ENCODE results near the gene RNF141.

RNF141 gene

GRCh38 chr11:10480026-10480425, 61.0 kb downstream of the RNF141 start:
- DNase-seq, result no peak

DNA sequence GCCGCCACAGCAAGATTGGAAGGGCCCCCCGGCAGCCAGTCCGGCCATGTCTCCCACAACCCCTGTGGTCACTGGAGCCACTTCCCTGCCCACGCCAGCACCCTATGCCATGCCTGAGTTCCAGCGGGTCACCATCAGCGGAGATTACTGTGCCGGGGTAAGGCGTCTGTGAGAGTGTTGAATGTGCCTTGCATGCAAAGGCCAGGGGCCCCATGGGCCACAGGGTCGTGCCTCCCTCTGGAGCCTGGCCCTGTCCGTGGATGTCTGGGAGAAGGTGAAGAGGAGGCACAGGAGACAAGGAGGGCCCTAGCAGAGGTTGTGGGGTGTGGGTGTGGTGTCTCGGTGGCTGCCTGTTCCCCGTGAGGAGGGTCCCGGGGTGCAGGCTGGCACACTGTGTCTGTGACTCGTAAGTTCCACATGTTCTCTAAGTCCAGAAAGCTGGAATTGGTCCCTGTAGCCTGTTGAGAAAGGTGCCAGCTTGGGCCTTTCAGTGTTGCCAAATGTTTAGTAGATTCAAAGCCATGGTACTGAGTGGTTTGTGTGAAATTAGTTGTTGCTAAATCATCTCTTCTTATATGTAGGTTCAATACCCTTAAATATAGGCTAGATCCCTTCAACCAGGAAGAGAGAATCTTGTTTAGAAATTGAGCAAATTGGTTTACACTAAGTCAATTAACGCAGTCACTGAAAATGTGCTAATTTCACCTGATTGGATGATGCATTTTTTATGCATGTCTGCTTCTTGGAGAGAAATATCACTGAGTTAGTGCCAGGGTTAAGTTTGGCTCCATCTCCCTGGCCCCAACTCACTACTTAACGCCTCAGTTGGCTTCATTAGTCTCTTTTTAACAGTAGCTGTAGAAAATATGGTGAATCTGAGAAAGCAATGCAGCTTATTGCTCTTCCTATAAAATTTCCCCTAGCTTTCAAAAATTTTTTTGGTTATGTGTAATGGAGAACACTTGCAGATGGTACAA, 62.1 kb downstream of the RNF141 start:
- no peak for DNase-seq

GRCh38 chr11:10478066-10478465, 62.9 kb downstream of the RNF141 start:
- no peak for DNase-seq

GRCh38 chr11:10477690-10478046, 63.3 kb downstream of the RNF141 start:
- no peak for DNase-seq

- DNase-seq, result no peak
These were observed 63.9 kb downstream of the RNF141 start for GRCh38 chr11:10476927-10477689.

- DNase-seq, result no peak
These were observed 64.6 kb downstream of the RNF141 start for GRCh38 chr11:10476342-10476741.

DNA sequence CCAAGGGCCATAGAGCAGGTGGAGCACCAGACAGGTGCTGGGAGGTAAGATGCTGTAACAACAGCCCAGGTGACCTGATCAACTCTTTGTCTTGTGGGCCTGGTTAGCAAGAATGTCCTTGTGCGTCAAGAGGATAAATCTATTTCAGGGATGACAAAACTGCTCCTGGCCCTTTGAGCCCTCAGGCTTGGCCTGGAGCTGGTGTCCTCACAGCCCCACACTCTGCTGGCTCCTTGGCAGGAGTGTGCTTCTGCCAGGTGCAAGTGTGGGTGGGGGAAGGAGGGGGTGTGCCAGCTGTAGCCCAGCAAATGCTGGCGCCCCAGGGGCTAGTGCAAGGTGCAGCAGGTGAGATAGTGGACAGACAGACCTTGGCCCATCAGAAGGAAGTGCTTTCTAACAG, 66.4 kb downstream of the RNF141 start:
- no peak for DNase-seq

- no peak for DNase-seq
These were observed 67.6 kb downstream of the RNF141 start for GRCh38 chr11:10473371-10473770.

GRCh38 chr11:10462746-10463300, 78.2 kb downstream of the RNF141 start:
- DNase-seq, result no peak
